Neural cell (in vitro differentiated cells): Measurements from ENCODE around the gene SPACA9.

Experiments
- EZH2 ChIP-seq: fragments of 200-600, 300-800 bp; shearing (Covaris generic), sonication (generic); IDR thresholded peaks from 2 replicates; pipeline ENCODE4 v1.6.1; 2014; ENCODE audit warnings: antibody characterized with exemption, low read length, borderline replicate concordance, mild to moderate bottlenecking; ENCODE audit not compliant: insufficient read depth, poor library complexity, severe bottlenecking
- RAD21 ChIP-seq: fragments of 450-650 bp; conservative IDR thresholded peaks from 2 replicates; pipeline ENCODE4 v1.6.1; 2014; ENCODE audit warnings: antibody characterized with exemption, mild to moderate bottlenecking, moderate library complexity
- TAF1 ChIP-seq: IDR thresholded peaks from 2 replicates; pipeline ENCODE4 v1.6.1; 2012; ENCODE audit warnings: low read depth

DNA sequence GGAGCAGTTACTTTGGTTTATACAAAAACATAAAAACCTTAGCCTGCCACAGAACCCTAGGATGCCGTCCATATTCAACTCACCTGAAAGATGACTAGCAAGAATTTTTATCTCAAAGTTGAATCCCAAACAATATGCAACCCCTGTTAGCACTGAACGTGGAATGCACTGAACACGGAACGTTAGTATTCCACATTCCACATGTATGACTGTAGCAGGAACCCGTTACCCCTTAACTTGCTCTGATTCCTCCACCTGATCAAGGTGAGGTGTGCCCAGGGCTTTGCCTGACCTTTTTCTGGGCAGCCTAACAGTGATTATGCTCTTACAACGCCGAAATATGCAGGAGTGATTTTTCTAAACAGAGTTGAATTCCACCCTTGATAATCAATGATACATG is 44.4 kb upstream of the SPACA9 start:
- TF ChIP-seq RAD21 (no peak), EZH2 (no peak), TAF1 (no peak)
